ENCODE results near the gene CDH2.

Gene CDH2

DNA sequence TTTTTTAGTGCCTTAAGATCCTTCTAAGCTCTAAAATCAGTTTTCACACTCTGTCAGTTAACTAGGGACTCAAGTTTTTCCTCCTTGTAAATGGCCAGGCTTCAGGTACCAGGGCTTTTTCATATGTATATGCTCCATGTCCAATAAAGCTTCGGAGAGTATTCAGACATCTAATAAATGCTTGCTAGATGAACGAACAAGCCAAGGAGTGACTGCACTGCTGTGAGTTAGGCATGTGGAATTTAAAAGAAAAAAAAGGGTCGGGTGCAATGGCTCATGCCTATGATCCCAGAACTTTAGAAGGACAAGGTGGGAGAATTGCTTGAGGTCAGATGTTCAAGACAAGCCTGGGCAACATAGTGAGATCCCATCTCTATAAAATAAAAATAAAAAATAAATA lies 81.9 kb downstream of the CDH2 start:
- in situ Hi-C loops (cut with MboI; ENCODE audit: low sequenced_read_pairs): no loop called here

DNA sequence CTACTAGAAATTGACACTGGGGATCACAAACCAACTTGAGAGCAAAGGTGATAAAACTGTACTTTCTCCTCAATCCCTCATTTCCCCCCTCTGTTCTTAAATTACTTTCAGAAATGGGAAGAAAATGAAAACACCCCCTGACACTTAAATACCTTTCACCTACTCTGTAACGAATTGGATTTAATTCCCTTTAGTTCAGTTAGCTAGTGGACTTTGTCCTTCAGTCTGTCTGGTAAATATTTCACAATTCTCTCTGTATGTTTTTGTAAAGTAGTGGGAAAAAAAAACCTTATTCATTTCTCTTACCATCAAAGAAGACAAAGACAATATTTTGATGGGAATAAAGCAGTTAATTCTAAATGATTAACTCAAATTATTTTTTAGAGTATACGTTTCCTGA lies 85.7 kb downstream of the CDH2 start:
- in situ Hi-C loops (cut with MboI; ENCODE audit: low sequenced_read_pairs): no loop called here

DNA sequence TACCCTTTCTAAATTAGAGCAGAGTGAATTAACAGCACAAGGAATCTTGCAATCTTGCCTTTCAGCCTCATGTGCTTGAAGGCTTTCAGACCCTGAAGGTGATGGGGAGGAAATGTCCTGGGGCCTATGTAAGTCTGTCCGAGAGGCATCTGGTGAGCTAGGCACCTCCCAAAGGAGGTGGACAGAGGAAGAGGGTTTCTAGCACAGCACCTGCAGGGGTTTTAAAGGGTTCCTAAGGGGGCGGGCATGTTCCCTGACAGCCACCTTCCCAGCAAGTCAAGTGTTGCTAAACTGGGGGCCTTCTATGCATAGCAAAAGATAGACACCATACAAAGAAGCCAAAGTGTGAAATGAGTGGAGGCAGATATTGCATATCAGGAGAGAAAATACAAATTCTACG lies 88.5 kb downstream of the CDH2 start:
- in situ Hi-C loops (cut with MboI; ENCODE audit: low sequenced_read_pairs): no loop called here

DNA sequence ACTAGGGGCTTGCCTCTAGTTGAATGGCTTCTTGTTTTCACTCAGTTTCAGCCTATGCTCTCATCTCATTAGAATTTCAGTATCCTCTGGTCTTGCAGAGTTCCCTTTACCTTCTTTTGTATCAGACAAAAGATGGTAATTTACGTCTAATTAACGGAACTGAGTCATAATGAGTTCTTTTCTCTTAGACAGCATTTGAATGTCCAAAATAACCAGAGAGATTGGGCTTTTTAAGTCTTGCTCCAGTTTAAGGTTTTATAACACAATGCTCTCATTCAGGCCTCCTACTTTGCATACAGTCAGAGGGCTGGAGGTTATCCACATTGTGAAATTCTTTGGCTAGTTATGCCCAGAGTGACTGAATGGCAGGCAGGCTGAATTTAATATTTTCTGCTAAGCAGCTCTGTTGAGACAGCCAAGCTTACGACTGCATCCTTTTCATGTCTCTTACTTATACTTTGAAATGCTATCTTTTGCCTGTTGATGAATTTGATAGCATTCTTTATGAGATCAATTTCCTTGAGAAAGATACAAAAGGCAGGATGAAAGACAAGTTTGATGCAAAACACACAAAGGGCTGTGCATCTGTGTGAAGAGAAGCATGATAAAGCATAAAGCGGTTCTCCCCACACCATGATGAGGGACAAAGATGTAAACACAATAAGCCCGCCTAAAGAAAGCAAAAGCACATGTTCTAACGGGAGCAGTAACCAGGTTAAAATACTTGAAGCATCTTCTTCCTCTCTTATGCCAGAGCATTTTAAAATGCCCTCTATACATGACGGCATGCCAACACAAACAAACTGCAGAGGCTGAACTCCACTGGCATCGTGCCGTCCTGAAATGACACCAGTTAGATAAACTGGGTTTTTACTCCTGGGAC lies 90.0 kb downstream of the CDH2 start:
- in situ Hi-C loops (cut with MboI; ENCODE audit: low sequenced_read_pairs): no loop called here

DNA sequence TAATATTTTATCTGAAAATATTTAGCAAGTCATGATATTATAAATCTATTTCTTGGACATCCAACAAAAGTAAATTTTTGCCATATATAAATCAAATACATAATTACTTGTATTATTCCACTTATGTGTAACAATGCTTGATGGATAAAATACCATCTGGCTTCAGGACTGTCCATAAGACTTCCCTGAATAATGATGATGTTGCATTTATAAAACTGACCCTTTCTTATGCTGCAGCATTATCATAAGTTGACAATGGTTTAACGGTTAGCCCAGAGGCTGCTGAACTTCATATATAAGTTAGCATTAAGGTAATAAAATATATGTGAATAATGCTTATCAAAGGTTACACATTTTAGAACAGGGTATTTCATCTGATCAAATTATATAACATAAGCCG lies 95.4 kb downstream of the CDH2 start:
- in situ Hi-C loops (cut with MboI; ENCODE audit: low sequenced_read_pairs): no loop called here

DNA sequence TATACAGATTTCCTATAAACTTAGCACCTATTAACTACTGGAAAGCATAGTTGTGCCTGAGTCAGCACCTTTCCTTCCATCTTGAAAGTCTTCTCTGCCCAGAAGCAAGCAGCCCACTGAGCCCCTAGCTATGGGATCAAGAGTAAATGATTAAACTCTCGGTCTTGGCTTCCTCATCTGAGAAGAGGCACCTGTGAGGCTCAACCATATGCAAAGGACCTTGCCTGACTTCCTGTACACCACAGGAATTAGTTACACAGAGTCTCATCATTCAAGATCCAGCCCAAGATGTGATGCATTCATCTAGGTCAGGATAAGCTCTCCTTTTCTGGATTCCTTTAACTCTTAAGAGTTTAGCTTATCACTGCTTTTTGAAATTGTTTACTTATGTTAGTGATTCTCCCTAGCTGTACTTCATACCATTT lies 96.0 kb downstream of the CDH2 start:
- in situ Hi-C loops (cut with MboI; ENCODE audit: low sequenced_read_pairs): no loop called here

DNA sequence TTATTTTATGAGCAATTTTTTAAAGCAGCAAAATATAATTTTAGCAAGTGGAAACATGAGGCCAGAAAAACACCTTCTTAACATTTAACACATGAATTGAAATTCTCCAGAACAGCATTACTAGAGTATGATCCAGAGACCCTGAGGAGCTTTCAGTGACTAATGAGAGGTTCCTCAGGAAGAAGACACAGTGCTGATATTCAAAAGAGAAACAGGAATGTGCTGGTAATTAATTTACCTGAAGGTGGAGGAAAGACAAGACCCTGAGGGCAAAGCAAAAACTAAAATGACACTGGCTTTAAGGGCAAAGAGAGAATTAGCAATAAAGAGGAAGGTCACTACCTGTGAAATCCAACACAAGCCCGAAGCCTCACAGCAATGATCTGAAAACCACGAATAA lies 97.0 kb downstream of the CDH2 start:
- in situ Hi-C loops (cut with MboI; ENCODE audit: low sequenced_read_pairs): no loop called here

DNA sequence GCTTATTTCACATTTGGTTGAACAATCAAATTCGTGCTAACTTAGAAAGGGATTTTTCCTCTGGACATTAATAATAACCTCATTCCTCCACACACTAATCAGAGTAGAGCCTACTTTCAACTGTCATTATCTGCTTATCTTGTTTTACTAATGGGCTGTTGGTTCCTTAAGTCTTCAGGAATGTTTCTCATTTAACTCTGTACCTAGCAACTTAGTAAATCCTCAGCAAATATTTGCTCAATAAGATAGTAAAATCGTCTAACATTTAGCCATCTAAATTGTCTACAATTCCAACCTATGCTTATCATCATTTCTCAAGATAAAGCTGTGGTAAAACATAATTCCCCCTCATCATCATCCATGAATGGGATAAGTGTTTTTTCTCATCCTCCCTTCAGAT lies 98.1 kb downstream of the CDH2 start:
- in situ Hi-C loops (cut with MboI; ENCODE audit: low sequenced_read_pairs): no loop called here

DNA sequence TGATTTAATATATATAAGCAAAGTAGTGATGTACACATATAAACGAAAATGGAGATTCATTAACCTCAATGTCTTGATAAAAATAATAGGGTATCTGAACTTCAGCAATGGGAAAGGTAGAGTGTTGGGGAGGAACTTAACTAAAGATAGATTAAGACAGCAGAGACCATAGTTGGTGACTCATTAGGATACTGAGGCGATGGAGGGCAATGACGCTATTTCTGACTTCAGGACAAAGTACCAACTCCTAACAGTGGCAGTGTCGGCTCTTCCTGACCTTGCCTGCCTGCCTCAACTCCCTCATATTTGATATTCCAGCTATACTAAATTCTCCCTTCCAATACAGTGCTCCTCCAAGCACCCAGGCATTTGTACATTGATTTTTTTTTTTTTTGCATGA lies 98.6 kb downstream of the CDH2 start:
- in situ Hi-C loops (cut with MboI; ENCODE audit: low sequenced_read_pairs): no loop called here

DNA sequence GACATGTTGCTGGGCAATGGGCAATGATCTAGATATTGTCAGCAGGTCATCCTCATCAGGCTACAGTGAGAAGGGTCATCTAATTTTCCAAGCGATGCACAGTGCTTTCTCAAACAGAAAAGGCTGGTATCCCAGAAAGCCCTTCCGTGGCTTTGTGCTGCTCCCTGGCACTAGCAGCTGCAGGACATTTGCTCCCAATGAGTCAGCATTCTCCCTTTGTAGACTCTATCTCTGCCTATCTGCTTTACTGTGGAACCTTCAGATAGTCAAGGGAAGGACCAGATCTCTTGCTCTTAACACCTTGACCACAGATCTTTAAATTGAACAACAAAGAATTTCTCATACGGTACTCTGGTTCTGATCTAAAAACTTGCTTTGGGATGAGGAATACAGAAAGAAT lies 101.4 kb downstream of the CDH2 start:
- in situ Hi-C loops (cut with MboI; ENCODE audit: low sequenced_read_pairs): no loop called here

DNA sequence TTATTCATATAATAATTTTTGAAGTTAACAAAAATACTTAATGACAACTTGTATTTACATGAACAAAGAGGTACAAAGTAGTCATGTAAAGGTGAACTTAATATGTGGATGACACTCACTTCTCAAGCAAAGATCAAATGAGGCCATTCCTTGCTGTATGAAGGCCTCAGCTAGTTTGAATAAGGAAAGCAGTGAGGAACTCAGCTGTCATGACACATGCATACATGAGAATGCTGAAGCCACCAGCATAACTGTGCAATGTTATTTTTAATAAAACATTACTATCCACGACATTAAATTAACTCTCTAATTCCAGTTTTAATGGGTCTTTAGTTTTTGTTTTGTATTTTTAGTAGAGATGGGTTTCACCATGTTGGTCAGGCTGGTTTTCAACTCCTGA lies 102.9 kb downstream of the CDH2 start:
- in situ Hi-C loops (cut with MboI; ENCODE audit: low sequenced_read_pairs): no loop called here

DNA sequence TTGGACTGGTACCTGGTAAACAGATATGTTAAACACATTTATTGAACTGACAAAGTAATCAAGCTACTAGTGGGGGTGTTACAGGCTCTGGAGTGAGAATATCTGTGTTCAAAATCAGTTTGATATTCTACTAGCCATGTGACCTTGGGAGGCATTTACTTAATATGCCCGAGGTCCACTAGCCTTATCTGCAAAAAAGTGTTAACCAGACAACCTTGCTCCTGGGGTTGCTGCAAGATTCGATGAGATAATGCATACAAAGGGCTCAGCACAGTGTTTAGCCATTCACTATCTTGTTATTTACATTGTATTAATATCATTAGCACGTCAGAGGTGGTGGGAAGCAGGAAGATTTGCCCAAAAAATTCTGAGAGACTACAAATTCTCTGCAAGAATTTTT lies 103.3 kb downstream of the CDH2 start:
- in situ Hi-C loops (cut with MboI; ENCODE audit: low sequenced_read_pairs): no loop called here

DNA sequence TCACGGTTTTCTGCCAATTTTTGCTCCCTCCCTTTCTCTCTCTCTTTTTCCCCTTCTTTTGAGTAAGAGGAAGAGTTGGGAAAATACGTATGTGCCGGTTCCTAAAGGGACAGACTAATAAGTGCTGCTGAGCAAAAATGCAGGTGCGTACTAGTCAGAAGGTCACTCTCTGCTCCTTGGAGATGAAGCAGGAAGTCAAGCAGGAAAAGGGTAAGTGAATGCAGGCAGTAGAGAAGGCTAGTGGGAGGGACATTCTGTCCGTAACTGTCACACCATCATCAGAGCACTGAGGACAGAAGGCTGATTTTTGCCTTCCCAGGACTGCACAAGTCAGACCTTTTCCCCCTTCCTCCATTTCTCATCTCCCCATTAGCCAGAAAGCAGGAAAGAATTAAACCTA lies 105.7 kb downstream of the CDH2 start:
- in situ Hi-C loops (cut with MboI; ENCODE audit: low sequenced_read_pairs): no loop called here

DNA sequence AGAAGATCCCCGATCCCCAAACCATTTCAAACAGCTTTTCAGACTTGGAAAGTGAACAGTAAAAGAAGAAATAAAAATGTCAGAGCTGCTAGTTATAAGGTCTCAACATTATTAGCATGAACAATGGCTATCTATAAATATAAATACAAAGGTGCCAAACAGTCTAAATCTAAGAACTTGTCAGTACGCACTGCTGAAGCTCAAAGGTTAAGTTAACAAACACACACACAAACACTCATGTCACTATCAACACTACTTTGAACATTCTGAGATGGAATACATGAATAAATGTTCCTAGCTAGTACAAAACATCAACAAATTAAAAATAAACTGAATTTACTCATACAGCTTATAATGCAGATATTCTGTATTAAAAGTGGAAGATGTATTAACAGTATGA lies 108.7 kb downstream of the CDH2 start:
- in situ Hi-C loops (cut with MboI; ENCODE audit: low sequenced_read_pairs): no loop called here

DNA sequence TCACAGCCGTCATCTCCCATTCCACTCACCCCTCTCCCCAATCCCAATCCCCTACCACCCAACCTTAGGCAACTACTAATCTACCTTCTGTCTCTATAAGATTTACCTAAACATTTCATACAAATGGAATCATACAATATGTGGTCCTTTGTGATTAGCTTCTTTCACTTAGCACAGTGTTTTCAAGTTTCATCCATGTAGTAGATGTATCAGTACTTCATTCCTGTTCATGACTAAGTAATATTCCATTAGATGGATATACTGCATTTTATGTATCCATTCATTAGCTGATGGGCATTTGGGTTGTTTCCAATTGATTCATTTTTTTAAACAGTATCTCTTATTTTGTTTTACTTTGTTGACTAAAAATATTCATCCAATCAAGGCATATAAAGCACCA lies 109.6 kb downstream of the CDH2 start:
- in situ Hi-C loops (cut with MboI; ENCODE audit: low sequenced_read_pairs): no loop called here

DNA sequence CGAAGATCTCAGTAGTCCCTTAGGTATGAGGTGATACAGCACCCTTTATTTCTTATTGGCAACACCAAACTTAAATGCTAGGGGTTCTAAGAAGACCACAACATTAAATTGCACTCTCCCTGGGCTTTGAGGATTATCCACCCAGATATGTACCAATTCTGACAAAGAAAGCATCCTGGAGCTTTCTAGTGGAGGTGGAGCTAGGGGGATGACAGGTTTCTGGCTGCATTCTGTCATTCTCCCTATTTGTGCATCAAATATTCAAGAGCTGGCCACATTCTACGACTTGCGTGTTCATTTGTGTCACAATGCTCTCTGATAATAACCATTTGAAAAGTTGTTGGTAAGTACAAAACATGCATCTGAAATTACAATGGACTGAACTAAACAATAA lies 111.1 kb downstream of the CDH2 start:
- in situ Hi-C loops (cut with MboI; ENCODE audit: low sequenced_read_pairs): no loop called here

DNA sequence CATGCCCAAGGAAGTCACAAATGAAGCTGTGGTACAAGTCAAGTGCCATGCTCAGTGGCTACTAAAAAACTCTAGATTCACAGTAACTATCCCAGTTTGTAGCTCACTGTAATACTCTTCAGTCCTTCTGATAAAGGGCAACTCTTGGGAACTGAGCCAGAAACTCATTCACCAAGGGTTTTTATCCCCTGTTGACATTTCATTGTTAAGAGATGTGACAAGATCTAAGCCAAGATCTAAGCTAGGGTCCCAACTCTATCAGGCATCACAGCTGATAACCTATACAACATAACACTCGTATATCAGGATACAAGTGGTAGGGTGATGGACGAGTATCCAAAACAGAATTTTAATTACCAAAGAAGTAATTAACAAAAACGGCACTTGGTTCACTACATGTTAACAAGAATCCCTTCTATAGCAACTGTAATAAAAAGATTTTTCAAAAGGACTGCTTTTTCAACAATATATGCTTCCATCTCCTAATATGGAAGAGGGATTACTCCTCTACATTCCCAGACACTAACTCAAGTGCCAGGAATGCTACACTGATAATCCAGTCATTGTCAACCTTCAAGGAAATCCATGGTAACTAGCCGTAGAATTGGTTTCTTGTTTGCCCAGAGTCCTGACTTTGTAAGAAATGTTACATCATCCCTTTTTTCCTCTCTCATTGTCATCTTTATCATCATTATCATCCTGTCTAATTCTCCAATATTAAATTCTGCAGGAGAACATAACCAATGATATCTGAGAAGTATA lies 111.7 kb downstream of the CDH2 start:
- in situ Hi-C loops (cut with MboI; ENCODE audit: low sequenced_read_pairs): no loop called here

DNA sequence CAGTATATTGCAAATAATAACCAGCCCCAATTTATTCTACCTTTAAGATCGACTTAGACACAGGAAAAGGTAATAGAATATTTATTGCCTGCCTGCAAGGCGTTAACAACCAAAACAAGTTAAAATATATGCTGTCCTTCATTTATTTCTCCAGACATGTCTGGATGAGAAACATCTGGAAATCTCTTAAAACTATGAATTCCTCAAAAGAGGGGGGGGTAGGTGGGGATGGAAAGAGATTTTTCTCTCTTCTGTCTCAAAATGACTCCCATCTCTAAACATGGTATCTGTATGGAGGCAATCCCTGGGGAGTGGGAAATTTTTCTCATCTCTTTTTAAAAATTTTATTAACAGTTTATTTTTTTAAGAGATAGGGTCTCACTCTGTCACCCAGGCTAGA lies 113.0 kb downstream of the CDH2 start:
- in situ Hi-C loops (cut with MboI; ENCODE audit: low sequenced_read_pairs): no loop called here

DNA sequence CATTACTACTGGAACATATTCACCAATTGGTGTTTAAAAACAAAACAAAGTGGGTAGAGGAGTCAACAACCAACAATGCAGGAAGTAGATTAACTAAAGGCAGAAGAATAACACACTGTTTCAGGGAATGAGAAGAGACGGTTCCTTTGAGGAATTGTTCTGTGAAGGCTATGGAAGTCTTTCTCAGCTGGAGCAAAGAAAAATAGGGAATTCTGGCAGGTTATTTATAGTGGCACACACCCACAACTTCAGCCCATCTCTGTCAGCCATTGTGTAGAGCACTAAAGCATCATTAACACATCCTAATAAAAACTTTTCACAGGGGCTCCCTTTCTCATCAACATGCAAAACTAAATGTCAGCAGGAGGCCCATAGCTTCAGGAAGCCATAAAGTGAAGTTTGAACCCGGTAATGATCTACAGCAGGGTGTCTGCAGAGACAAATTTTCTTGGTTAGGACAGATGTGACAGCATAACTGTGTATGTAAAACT lies 113.6 kb downstream of the CDH2 start:
- in situ Hi-C loops (cut with MboI; ENCODE audit: low sequenced_read_pairs): no loop called here

DNA sequence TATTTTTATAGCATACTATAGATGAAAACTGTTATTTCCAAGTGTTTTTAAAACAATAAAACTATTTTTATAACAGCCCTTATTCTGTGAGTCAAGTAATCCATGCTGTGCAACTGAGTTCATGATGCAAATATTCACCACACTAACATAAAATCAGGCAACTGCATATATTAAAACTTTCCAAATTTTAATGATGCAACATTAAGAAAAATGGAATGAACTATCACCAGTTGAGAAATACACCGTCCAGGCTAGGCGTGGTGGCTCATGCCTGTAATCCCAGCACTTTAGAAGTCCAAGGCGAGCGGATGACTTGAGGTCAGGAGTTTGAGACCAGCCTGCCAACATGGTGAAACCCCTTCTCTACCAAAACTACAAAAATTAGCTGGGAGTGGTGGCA lies 114.5 kb downstream of the CDH2 start:
- in situ Hi-C loops (cut with MboI; ENCODE audit: low sequenced_read_pairs): no loop called here

DNA sequence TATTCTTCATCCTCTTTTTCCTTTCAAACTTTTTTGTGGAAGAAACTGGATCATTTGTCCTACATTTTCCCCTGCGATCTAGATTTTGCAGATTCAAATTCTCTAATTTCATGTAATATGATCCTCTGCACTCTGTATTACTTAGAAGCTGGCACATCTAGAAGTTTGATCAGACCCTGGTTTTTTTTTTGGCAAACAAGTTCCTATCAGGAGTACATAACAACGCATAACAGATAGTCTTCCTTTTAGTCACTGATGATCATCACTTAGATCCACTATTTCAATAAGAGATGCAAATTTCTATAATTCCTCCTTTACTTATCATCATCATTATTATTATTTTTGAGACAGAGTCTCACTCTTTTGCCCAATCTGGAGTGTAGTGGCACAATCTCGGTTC lies 117.1 kb downstream of the CDH2 start:
- in situ Hi-C loops (cut with MboI; ENCODE audit: low sequenced_read_pairs): no loop called here

DNA sequence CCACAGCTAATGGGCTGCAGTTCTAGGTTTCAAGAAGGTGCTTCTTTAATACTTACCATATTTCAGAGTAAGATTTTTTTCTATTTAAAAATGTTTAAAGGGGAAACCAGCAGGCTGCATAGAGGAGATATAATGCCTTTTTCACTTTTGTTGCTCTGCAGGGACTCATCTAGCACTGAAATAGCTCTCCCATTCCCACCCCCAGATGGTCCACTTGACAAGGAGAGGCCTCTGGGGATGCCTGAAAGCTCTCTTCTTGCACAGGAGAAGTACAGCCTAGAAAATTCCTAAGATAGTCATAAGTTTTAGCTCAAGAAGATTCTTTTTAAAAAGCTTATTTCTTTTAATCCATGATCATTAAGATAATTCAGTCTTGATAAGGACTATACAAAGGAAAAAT lies 126.4 kb downstream of the CDH2 start:
- in situ Hi-C loops (cut with MboI; ENCODE audit: low sequenced_read_pairs): no loop called here
